Measurements from ENCODE around the gene SPNS3. TPM values are rescaled to one million over a fixed set of nuclear protein-coding genes. Genes with fewer than 3 reads are reported as not detected.

Gene SPNS3
- total RNA-seq, 1 experiment from 2014 or later = not detected

DNA sequence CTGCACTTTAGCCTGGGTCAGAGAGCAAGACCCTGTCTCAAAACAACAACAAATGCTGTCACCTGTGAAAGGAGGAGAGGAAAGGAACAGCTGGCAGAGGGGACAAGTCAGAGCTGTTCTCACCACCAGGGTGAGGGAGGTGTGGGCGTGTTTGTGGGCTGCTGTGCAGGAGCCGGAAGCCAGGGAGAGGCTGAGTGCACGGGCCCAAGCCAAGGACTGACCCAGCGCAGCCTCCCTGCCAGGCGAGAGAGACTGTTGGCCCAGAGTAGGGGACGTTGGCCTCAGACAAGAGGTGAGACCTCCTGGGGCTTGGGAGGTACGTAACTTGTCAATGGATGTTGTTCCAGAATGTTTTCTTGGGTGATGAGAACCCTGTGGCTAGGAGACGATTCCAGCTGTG lies 75.7 kb downstream of the SPNS3 start:
- no peaks in the 10 kb centered on the region for H3K27me3 ChIP-seq (replicated peaks; ENCODE audit: control insufficient read depth, insufficient read depth, low read length)
- TF ChIP-seq, protein P1, sequence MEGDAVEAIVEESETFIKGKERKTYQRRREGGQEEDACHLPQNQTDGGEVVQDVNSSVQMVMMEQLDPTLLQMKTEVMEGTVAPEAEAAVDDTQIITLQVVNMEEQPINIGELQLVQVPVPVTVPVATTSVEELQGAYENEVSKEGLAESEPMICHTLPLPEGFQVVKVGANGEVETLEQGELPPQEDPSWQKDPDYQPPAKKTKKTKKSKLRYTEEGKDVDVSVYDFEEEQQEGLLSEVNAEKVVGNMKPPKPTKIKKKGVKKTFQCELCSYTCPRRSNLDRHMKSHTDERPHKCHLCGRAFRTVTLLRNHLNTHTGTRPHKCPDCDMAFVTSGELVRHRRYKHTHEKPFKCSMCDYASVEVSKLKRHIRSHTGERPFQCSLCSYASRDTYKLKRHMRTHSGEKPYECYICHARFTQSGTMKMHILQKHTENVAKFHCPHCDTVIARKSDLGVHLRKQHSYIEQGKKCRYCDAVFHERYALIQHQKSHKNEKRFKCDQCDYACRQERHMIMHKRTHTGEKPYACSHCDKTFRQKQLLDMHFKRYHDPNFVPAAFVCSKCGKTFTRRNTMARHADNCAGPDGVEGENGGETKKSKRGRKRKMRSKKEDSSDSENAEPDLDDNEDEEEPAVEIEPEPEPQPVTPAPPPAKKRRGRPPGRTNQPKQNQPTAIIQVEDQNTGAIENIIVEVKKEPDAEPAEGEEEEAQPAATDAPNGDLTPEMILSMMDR (IDR thresholded peaks at IDR 0.05; ENCODE audit: insufficient read depth in 1 of 2, low read depth in 1 of 2, low read length in 1 of 2, severe bottlenecking in 1 of 2, unreplicated experiment in 1 of 2) = no peak
- intact Hi-C loops (cut with micrococcal nuclease; ENCODE audit: unreplicated experiment) = no loop called here
- ChIA-PET CTCF (no interaction called here), POLR2A (no interaction called here)
- no peak overlapping the region for H3K27ac Mint-ChIP-seq (ENCODE audit: unreplicated experiment)
- H3K36me3 Mint-ChIP-seq (ENCODE audit: insufficient read depth, unreplicated experiment) = no peaks in the 10 kb centered on the region
- H3K9me3 ChIP-seq = no peaks in the 10 kb centered on the region
- no peaks in the 10 kb centered on the region for H3K27me3 Mint-ChIP-seq (ENCODE audit: insufficient read depth, unreplicated experiment)
- H3K9me3 Mint-ChIP-seq (ENCODE audit: unreplicated experiment) = no peaks in the 10 kb centered on the region
- peaks cover 17% of the 10 kb centered on the region for H3K4me1 ChIP-seq
- no peak overlapping the region for H3K4me3 Mint-ChIP-seq (ENCODE audit: unreplicated experiment)
- H3K36me3 ChIP-seq (ENCODE audit: control insufficient read depth, insufficient read depth, low read length) = no peaks in the 10 kb centered on the region
- peaks cover 4% of the 10 kb centered on the region for H3K4me1 Mint-ChIP-seq (ENCODE audit: low read depth, unreplicated experiment)
- no TSS peak for BruUV-seq (replicated peaks)
- no peak for DNase-seq
- H3K4me3 ChIP-seq (ENCODE audit: low read depth, low read length) = no peak overlapping the region

DNA sequence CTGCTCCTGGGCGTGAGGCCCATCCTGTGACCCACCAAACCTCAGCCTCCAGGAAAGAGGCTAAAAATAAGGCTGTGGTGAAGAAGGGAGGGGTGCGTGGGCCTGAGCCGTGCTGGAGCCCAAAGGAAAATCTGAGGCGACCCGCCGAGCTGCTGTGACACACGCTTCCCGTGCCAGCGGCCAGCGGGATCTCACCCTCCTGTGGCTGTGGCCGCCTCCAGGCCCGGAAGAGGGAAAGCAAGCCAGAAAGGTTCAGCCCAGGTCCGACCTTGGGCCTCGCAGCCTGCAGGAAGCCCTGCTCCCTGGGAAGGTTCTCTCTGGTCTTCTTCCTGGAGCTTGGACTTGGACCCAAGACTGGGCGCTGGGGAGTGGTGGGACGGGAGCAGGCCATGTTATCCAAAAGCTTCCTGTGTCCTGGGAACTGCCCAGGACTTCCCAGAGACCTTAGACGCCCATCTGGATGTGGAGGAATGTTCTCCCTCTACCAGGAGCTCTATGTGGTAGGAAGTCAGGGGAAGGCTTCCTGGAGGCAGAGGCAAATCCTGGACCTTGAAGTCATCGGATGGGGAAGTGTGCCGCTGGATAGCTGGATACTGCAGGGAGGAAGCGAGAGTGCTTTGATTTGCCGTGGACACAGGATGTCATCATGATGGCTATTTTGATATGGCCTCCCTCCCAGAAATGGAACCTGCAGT lies 76.3 kb downstream of the SPNS3 start:
- TF ChIP-seq, protein P1 (IDR thresholded peaks at IDR 0.05; ENCODE audit: insufficient read depth in 1 of 2, low read depth in 1 of 2, low read length in 1 of 2, severe bottlenecking in 1 of 2, unreplicated experiment in 1 of 2) = no peak
- ChIA-PET POLR2A (no interaction called here), CTCF (no interaction called here)
- Histone ChIP-seq H3K4me1 (peaks cover 24% of the 10 kb centered on the region), H3K27me3 (replicated peaks; ENCODE audit: control insufficient read depth, insufficient read depth, low read length) (no peaks in the 10 kb centered on the region), H3K36me3 (ENCODE audit: control insufficient read depth, insufficient read depth, low read length) (no peaks in the 10 kb centered on the region), H3K9me3 (no peaks in the 10 kb centered on the region), H3K4me3 (ENCODE audit: low read depth, low read length) (no peak overlapping the region)
- Mint-ChIP-seq H3K27ac (ENCODE audit: unreplicated experiment) (no peak overlapping the region), H3K27me3 (ENCODE audit: insufficient read depth, unreplicated experiment) (no peaks in the 10 kb centered on the region), H3K36me3 (ENCODE audit: insufficient read depth, unreplicated experiment) (no peaks in the 10 kb centered on the region), H3K4me1 (ENCODE audit: low read depth, unreplicated experiment) (peaks cover 8% of the 10 kb centered on the region), H3K4me3 (ENCODE audit: unreplicated experiment) (no peak overlapping the region), H3K9me3 (ENCODE audit: unreplicated experiment) (no peaks in the 10 kb centered on the region)
- no peak for DNase-seq
- intact Hi-C loops (cut with micrococcal nuclease; ENCODE audit: unreplicated experiment) = loop anchor here (10.0 kb wide), 1 partner anchor 55 kb away; no protein-coding TSS in a partner anchor
- no TSS peak for BruUV-seq (replicated peaks)

DNA sequence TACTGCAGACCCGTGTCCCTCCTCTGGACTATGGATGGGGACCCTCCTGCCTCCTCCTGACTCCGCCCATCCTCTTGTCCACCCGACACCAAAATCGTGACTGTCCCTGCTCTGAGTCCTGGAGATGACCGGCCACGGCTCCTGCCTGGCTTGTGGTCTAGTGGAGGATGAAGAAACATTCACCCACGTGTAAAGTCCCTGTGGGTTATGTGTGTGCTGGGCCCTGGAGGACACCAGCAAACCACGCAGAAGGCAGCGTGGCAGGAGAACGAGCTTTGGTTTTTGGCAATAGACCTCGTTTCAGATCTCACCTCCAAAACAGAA lies 76.8 kb downstream of the SPNS3 start:
- H3K4me1 Mint-ChIP-seq (ENCODE audit: low read depth, unreplicated experiment) = peaks cover 8% of the 10 kb centered on the region
- DNase-seq = no peak
- no peaks in the 10 kb centered on the region for H3K27me3 Mint-ChIP-seq (ENCODE audit: insufficient read depth, unreplicated experiment)
- Histone ChIP-seq H3K36me3 (ENCODE audit: control insufficient read depth, insufficient read depth, low read length) (no peaks in the 10 kb centered on the region), H3K4me3 (ENCODE audit: low read depth, low read length) (no peak overlapping the region), H3K27me3 (replicated peaks; ENCODE audit: control insufficient read depth, insufficient read depth, low read length) (no peaks in the 10 kb centered on the region), H3K4me1 (peaks cover 29% of the 10 kb centered on the region), H3K9me3 (no peaks in the 10 kb centered on the region)
- ChIA-PET CTCF (no interaction called here), POLR2A (no interaction called here)
- H3K9me3 Mint-ChIP-seq (ENCODE audit: unreplicated experiment) = no peaks in the 10 kb centered on the region
- no peak overlapping the region for H3K4me3 Mint-ChIP-seq (ENCODE audit: unreplicated experiment)
- TF ChIP-seq, protein P1 (IDR thresholded peaks at IDR 0.05; ENCODE audit: insufficient read depth in 1 of 2, low read depth in 1 of 2, low read length in 1 of 2, severe bottlenecking in 1 of 2, unreplicated experiment in 1 of 2) = no peak
- H3K27ac Mint-ChIP-seq (ENCODE audit: unreplicated experiment) = no peak overlapping the region
- no TSS peak for BruUV-seq (replicated peaks)
- no peaks in the 10 kb centered on the region for H3K36me3 Mint-ChIP-seq (ENCODE audit: insufficient read depth, unreplicated experiment)
- intact Hi-C loops (cut with micrococcal nuclease; ENCODE audit: unreplicated experiment) = loop anchor here (10.0 kb wide), 1 partner anchor 56 kb away; no protein-coding TSS in a partner anchor

All from Caco-2 (cell line).